GM18867 (cell line): ENCODE results near the gene NRXN3.

Source experiments
- ATAC-seq: cut with Tn5 transposase; IDR thresholded peaks from one replicate; pipeline ENCODE4 v1.9.1; 2021; ENCODE audit warnings: mild to moderate bottlenecking, moderate library complexity; ENCODE audit not compliant: unreplicated experiment

Gene NRXN3

GRCh38 chr14:79871136-79871535 lies 1701.0 kb downstream of the NRXN3 start:
- no peak for ATAC-seq

- no peak for ATAC-seq
Observed at GRCh38 chr14:79878229-79878628, 1708.1 kb downstream of the NRXN3 start.

- no peak for ATAC-seq
Observed at GRCh38 chr14:79878785-79879184, 1708.6 kb downstream of the NRXN3 start.

GRCh38 chr14:79881299-79881698 lies 1711.1 kb downstream of the NRXN3 start:
- no peak for ATAC-seq

- ATAC-seq: no peak
Observed at GRCh38 chr14:79890527-79890926, 1720.4 kb downstream of the NRXN3 start.

- no peak for ATAC-seq
Observed at GRCh38 chr14:79896009-79896408, 1725.8 kb downstream of the NRXN3 start.

- no peak for ATAC-seq
Observed at GRCh38 chr14:79899610-79900009, 1729.4 kb downstream of the NRXN3 start.

GRCh38 chr14:79904497-79904896 lies 1734.3 kb downstream of the NRXN3 start:
- no peak for ATAC-seq

- no peak for ATAC-seq
Observed at GRCh38 chr14:79906994-79907393, 1736.8 kb downstream of the NRXN3 start.

GRCh38 chr14:79910086-79910485 lies 1739.9 kb downstream of the NRXN3 start:
- ATAC-seq: no peak

GRCh38 chr14:79911744-79912143 lies 1741.6 kb downstream of the NRXN3 start:
- ATAC-seq: no peak

- ATAC-seq: no peak
Observed at GRCh38 chr14:79914595-79914994, 1744.4 kb downstream of the NRXN3 start.

GRCh38 chr14:79915406-79915805 lies 1745.2 kb downstream of the NRXN3 start:
- ATAC-seq: no peak

GRCh38 chr14:79916281-79916680 lies 1746.1 kb downstream of the NRXN3 start:
- ATAC-seq: no peak

- no peak for ATAC-seq
Observed at GRCh38 chr14:79916892-79917291, 1746.7 kb downstream of the NRXN3 start.
